Ovary (tissue), 3 donors: ENCODE results near the gene RGS6.

ENCODE experiments used
- CTCF ChIP-seq, 3 donors: fragments of 450-650 bp in 2 of 3; fragments of 200-600 bp in 1 of 3; IDR thresholded peaks; one replicate each; pipeline versions ENCODE4 v1.5.1 to v1.8.0; 2016 to 2022; ENCODE audit warnings: antibody characterized with exemption in 3 of 3, mild to moderate bottlenecking in 1 of 3
- EP300 ChIP-seq: sonication (generic); formaldehyde crosslinking; IDR thresholded peaks from one replicate; pipeline ENCODE4 v1.6.1; 2017; ENCODE audit warnings: antibody characterized with exemption
- POLR2A ChIP-seq: fragments of 450-650 bp; IDR thresholded peaks from one replicate; pipeline ENCODE4 v1.6.1; 2017; ENCODE audit warnings: antibody characterized with exemption, mild to moderate bottlenecking, moderate library complexity
- donor health status: DM: no; HTN: no; CAD: no.

GRCh38 chr14:72111911-72112310 lies 179.7 kb downstream of the RGS6 start:
- no peak for TF ChIP-seq CTCF (IDR thresholded peaks at IDR 0.05)
- no peak for TF ChIP-seq POLR2A
- TF ChIP-seq EP300: no peak
